Neural progenitor cell (in vitro differentiated cells): Measurements from ENCODE around the gene ZCWPW2.
A peak's percentile ranks its signal among the peaks of the same experiment; 100 is the strongest.

Source experiments
- EZH2phosphoT487 ChIP-seq: fragments of 200-600 bp; sonication (generic); IDR thresholded peaks from 2 replicates; pipeline ENCODE4 v1.6.1; 2017; ENCODE audit warnings: antibody characterized with exemption
- TF ChIP-seq, protein P1 (sequence below): fragments of 200-600 bp; sonication (generic); IDR thresholded peaks from 2 replicates; pipeline ENCODE4 v1.5.1; 2017; ENCODE audit warnings: antibody characterized with exemption, mild to moderate bottlenecking

- TF ChIP-seq, protein P1, sequence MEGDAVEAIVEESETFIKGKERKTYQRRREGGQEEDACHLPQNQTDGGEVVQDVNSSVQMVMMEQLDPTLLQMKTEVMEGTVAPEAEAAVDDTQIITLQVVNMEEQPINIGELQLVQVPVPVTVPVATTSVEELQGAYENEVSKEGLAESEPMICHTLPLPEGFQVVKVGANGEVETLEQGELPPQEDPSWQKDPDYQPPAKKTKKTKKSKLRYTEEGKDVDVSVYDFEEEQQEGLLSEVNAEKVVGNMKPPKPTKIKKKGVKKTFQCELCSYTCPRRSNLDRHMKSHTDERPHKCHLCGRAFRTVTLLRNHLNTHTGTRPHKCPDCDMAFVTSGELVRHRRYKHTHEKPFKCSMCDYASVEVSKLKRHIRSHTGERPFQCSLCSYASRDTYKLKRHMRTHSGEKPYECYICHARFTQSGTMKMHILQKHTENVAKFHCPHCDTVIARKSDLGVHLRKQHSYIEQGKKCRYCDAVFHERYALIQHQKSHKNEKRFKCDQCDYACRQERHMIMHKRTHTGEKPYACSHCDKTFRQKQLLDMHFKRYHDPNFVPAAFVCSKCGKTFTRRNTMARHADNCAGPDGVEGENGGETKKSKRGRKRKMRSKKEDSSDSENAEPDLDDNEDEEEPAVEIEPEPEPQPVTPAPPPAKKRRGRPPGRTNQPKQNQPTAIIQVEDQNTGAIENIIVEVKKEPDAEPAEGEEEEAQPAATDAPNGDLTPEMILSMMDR = no peak
- peak; percentile 20 for TF ChIP-seq EZH2phosphoT487
These were observed 226.7 kb downstream of the ZCWPW2 start for GRCh38 chr3:28575100-28575745.
